ENCODE data around the gene FNBP1.

Gene FNBP1

DNA sequence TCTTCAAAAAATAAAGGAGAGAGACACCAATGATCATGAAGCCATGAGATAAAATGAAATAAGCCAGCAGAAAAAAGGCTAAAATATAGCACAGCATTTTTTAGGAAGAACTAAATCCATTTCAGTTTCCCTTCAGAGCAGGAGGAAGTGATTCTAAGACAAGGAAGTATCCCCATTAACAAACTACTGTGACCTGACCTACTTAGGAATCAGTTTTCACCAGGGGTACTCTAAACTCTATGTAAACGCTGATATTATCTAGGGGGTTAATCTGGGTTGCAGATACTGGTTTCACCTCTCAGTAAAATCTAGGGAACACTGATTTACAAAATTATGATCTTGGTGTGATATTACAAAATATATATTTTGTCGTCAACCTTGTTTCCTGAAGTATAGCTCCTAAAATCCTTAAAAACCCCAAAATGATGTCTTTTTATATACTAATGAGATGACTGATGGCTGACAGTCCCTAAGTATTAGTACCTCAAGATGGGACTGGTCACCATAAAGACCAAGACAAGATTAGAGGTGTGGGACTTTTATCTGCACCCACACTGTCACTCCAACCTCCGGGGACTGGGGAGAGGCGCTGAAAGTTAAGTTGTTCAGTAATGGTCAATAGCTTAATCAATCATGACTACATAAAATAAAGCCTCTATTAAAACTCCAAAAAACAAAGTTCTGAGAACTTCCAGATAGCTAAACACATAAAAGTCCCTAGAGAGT lies 2.9 kb upstream of the FNBP1 start:
- no peak for DNase-seq (ENCODE audit: low read depth)

GRCh38 chr9:130043654-130044623 lies 950 bp upstream of the FNBP1 start:
- no peak for DNase-seq (ENCODE audit: low read depth)

DNA sequence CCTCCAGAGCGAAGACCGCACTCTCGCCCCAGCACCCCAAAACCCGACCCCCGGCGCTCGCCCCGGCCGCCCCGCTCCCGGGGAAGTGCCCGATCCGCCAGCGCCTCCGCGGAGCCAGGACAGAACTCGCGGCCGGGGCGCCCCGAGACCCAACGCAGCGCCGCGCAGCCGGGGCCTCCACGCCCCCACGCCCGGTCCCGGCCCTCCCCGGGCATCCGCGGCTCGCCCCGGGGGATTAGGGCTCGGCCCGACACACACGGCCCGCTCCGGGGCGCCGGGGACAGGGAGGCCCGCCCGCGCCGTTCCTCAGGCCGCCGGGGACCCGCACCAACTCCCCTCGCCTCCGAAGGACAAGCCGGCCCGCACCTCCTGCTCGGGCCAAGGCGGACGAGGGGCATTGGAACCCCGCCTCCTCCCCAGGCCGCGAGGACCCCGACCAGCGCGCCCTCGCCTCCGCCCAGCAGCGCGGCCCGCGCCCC lies 544 bp downstream of the FNBP1 start:
- DNase-seq (ENCODE audit: low read depth) = no peak

DNA sequence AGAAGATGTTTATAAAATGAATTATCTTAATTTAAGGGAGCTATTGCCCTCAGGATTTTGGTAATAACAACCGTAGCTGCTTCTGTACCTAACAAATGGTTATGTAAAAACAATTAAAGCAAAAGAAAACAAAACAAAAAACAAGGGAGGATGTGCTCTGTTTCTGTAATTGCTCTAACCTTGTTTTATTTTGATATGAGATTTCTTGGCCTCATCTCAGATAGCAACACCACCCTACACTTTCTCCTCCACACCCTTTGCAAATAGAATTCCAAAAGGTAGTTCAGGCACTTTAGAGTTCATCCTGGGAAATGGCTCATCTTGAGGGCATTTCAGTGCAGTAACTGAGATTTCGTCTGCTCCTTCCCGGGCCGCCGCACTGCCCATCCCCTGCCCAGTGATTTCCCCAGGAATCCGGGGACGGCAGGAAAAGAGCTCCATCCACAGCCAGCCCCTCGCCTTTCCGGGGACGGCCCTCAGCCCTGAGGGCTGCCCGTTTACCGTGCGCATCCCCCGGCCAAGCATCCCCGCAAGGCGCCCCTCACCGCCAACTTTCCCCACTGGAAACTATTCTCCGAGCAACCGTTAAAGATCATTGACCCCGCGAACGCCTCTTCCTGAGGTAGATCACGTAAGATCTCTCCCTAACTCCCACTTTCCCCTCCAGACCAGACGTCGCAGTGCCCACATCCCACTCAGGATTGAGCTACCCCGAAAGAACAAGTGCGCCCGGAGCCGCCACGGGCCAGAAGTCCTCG lies 1.2 kb downstream of the FNBP1 start:
- DNase-seq (ENCODE audit: low read depth) = no peak

GRCh38 chr9:130040984-130041647 lies 1.9 kb downstream of the FNBP1 start:
- DNase-seq (ENCODE audit: low read depth) = no peak

DNA sequence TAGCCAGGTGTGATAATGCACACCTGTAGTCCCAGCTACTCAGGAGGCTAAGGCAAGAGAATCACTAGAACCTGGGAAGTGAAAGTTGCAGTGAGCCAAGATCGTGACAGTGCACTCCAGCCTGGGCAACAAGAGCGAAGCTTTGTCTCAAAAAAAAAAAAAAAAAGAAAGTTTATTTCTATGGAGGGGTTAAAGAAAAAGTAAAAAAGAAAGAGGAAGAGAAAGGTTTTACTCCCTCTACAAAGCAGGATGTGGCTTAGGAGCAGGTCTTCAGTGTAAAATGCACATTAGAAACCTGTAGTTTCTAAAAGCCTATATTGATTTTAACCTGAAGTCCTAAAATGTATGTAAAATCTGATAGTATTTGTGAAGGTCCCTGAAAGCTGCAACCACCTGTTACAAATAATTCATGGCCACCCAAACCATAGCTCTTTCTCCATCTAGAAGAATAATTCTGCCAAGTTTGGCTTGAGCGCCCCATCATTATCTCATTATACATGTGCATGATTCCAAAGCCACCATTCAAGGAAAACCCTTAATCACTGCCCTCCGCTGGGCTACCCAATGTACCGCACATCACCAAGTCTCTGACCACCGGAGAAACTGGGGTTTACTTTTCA lies 3.4 kb downstream of the FNBP1 start:
- DNase-seq (ENCODE audit: low read depth) = no peak

DNA sequence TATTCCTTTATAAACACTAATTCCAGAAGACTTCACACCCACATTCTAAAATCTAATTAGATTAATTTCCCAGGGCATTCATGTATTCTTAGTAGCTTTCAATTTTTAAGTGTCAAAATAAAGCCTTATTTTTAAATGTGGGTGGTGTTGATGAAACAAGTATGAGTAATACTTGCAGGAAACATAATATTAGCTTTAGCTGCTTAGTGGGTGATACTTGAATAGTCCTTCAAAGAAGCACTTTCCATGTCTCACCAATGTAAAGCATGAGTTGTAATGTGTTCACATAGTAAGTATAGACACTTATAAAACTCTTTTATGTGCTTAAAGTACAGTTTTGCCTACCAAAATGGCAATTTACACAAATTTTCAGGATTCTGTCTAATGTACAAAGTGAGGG lies 6.9 kb downstream of the FNBP1 start:
- no peak for DNase-seq (ENCODE audit: low read depth)

DNA sequence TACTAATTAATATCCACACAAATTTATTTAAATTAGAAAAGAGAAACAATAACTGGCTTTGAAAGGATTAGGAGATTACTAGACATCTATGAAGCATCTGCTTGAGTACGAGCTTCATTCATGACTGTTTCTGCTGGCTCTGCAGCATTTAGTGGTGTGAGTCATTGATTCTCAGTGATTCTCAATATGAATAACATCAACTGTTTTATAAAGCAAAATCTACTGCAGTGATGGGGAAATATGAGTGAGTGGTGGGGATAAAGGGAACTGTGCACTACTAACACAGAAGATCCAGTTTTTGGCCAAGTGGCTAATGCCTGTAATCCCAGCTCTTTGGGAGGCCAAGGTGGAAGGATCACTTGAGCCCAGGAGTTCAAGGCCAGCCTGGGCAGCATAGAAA lies 8.4 kb downstream of the FNBP1 start:
- DNase-seq (ENCODE audit: low read depth) = no peak

DNA sequence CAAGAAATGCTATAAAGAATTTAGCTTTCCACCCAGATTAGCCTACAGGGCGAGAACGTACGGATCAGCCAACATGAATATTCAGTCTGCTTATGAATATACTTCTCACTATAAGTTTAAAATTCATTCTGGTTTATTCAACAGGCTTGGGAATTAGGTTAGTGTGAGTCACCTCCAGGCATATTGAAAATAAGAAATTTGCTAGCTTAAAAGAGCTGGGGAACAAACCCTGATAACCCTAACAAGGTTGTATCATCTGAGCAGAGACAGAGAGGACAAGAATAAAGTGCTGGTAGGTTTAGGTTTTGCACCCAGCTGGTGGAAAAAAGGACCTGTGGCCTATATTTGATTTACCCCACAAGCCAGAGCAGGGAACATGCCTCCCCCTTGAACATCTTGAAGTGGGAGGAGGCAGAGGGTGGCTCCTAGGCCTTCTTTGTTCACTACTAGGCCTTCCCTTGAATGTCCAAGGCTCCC lies 12.3 kb downstream of the FNBP1 start:
- no peak for DNase-seq (ENCODE audit: low read depth)

GRCh38 chr9:130029223-130029973 lies 13.6 kb downstream of the FNBP1 start:
- no peak for DNase-seq (ENCODE audit: low read depth)

- no peak for DNase-seq (ENCODE audit: low read depth)
Observed at GRCh38 chr9:130028493-130029222, 14.3 kb downstream of the FNBP1 start.

DNA sequence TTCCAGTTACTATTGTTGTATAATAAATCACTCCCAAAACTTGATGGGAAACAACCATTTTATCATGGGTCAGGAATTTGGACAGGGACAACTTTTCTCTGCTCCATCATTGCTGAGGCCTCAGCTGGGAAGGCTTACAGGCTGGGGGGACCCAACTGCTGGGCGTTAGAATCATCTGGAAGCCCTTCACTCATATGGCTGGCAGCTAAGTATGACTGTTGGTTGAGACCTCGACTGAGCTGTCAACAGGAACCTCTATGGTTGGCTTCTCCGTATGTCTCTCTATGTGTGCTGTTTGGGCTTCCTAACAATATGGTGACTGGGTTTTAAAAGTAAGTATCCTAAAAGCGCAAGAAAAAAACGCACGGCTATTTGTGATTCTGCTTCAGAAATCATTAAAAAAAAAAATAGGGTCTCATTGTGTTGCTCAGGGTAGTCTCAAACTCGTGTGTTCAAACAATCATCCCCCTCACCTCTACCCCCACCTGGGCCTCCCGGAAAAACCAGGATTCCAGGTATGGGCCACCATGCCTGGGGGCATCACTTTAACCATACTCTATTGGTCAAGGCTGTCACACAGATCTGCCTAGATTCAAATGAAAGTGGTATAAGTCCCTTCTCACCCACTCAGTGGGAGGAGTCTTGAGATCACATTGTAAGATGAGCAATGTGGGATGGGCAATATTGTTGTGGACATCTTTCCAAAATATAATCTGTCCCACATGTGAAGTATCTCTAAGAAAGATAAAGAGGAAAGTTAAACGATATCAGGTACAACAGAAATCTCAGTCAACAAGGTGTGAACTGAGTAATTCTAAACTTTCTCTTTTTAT lies 15.2 kb downstream of the FNBP1 start:
- no peak for DNase-seq (ENCODE audit: low read depth)

- no peak for DNase-seq (ENCODE audit: low read depth)
Observed at GRCh38 chr9:130026583-130027340, 16.2 kb downstream of the FNBP1 start.

GRCh38 chr9:130024597-130024994 lies 18.4 kb downstream of the FNBP1 start:
- no peak for DNase-seq (ENCODE audit: low read depth)

- DNase-seq (ENCODE audit: low read depth) = no peak
Observed at GRCh38 chr9:130023994-130024596, 18.9 kb downstream of the FNBP1 start.

DNA sequence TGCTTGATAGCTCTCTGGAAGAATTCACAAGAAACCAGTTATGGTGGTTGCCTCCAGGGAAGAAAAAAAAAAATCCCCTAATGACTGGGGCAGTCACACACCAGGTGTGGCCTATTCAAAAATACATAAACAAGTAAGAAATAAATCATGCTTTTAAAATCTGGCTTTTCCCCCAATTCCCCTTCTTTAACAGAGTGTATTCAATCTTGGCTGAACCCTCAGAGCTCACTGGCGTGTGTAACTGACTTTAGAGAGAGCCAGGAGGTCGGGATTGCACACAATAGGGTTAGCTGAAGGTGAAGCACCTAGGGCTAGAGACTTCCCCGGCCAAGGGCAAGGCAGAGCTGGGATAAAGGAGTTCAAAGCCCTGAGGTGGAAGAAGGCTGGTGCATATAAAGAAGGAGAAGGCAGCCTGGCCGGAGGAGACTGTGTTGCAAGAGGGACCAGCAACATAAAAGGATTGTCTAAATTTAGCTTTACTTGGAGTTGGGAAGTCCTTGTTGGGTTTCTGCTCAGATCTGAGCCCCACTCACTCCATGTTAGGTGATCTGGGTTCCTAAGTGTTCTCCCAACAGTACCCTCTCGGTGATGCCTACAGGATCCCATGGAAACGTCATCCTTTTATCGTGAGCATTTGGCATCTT lies 19.7 kb downstream of the FNBP1 start:
- no peak for DNase-seq (ENCODE audit: low read depth)

GRCh38 chr9:130022566-130023143 lies 20.3 kb downstream of the FNBP1 start:
- no peak for DNase-seq (ENCODE audit: low read depth)

Data from non-pigmented ciliary epithelial cell (primary cell).